Gastroesophageal sphincter (tissue), 3 donors: ENCODE data around the gene FGD5.

Source experiments
- POLR2A ChIP-seq, 2 donors: fragments of 450-650 bp; IDR thresholded peaks; one replicate each; pipeline ENCODE4 v1.6.1; 2017; ENCODE audit warnings: antibody characterized with exemption in 2 of 2, mild to moderate bottlenecking in 2 of 2, moderate library complexity in 1 of 2
- POLR2AphosphoS5 ChIP-seq: sonication (generic); formaldehyde crosslinking; IDR thresholded peaks from one replicate; pipeline ENCODE4 v1.6.1; 2017; ENCODE audit warnings: antibody characterized with exemption
- TF ChIP-seq, protein P1 (sequence below), 4 experiments: fragments of 200-600 bp in 2 of 4; fragments of 450-650 bp in 2 of 4; sonication (generic) in 1 of 4; IDR thresholded peaks; one replicate each; pipeline ENCODE4 v1.5.1; 2017 to 2019; ENCODE audit warnings: antibody characterized with exemption in 4 of 4, mild to moderate bottlenecking in 2 of 4, moderate library complexity in 2 of 4

DNA sequence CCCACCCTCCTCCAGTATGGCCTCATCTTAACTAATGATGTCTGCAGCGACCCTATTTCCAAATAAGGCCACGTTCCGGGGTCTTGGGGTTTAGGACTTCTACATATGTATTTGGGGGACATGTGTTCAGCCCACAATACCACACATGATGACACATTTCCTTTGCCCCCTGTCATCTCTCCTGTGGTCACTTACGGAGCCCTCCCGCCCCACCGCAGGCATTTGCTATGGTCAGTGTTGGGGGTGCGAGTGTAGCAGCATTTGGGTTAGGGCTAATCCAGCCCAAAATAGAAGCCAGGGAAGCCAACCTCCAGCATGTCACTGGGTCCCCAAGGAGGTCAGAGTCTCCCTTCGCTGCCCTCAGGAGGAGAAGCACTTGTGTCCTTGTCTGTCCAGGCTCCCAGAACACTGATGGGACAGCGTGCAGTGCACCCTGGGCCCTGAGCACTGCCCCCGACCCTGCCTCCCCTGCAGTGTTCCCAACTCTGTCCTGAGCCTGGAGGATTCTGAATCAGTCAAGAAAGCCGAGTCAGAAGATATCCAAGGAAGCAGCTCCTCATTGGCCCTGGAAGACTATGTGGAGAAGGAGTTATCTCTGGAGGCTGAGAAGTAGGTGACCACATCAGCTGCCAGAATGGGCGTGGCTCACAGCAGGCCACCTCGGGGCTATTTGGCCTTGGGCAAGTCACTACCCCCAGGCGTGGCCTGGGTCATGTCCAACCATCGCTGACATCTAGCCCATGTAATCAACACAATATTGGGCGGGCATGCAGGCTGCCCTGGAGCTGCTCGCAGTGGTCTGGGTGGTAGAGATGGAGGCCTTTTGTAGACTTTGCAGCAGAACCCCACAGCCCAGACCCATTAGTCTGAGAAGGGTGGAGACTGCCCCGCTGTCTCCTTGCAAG, 46.9 kb upstream of the FGD5 start:
- TF ChIP-seq, protein P1, sequence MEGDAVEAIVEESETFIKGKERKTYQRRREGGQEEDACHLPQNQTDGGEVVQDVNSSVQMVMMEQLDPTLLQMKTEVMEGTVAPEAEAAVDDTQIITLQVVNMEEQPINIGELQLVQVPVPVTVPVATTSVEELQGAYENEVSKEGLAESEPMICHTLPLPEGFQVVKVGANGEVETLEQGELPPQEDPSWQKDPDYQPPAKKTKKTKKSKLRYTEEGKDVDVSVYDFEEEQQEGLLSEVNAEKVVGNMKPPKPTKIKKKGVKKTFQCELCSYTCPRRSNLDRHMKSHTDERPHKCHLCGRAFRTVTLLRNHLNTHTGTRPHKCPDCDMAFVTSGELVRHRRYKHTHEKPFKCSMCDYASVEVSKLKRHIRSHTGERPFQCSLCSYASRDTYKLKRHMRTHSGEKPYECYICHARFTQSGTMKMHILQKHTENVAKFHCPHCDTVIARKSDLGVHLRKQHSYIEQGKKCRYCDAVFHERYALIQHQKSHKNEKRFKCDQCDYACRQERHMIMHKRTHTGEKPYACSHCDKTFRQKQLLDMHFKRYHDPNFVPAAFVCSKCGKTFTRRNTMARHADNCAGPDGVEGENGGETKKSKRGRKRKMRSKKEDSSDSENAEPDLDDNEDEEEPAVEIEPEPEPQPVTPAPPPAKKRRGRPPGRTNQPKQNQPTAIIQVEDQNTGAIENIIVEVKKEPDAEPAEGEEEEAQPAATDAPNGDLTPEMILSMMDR (IDR thresholded peaks at IDR 0.05) = no peak
- TF ChIP-seq POLR2A (IDR thresholded peaks at IDR 0.05) (no peak), POLR2AphosphoS5 (no peak)
